Pons (tissue), 1 donor: ENCODE results near the gene ST6GALNAC1.

ENCODE experiments used
- DNase-seq: peaks from one replicate; pipeline ENCODE4 v3.0.0-alpha.2; 2016; ENCODE audit warnings: low spot score

ST6GALNAC1 gene

DNA sequence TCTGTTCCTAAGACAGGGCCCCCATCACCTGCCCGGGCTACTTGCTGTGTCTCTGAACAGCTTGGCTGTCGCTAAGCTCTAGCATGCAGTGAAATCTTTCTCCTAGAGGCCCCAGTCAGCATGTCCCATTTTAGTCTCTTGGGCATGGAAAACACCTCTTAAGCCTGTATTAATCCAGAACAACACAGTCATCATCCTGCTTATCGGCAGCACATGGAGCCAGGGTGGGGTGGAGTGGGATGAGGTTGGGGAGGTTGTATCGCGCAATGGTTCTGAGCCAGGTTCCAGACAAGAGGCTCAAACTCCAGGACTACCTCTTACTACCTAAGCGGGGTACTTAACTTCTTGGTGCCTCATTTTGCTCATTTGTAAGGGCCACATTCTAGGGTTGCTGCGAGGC lies 65.7 kb downstream of the ST6GALNAC1 start:
- no peak for DNase-seq

DNA sequence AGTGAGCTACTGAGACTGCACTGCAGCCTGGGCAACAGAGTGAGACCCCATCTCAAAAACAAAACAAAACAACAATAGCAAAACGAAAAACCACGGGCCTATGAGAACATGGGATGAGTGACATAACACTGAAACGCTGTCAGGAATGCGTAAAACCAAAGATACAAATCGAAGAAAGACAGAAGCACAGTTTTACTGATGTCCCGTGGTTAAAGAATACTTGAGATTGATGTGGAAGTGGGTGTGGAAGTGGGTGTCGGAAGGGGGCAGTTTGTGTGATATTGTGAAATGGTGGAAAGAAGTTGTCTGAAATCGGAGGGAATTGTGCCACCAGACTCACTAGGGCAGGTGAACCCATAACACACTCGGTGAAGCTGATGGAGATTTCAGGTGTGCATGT lies 67.4 kb downstream of the ST6GALNAC1 start:
- DNase-seq: no peak

DNA sequence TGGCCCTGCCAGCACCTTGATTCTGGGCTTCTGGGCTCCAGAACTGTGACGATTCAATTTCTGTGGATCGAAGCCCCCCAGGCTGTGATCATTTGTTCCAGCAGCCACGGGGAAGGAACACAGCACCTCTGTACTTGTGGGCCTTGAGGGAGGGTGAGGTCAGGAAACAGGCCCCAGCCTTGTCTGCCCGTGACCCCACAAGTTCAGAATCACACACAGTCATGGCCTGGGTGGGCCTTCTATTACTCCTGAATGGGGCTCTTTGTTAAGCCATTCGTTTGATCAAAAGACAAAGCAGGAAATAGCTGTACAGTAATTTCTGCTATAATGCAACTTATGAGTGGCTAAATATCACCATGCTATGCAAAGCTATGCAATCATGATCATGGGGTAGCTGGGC lies 68.0 kb downstream of the ST6GALNAC1 start:
- no peak for DNase-seq
